Stimulated activated CD4-positive, alpha-beta T cell treated with anti-CD3 and anti-CD28 coated beads, TNF-alpha, amount 100 ng/mL, for 1 hour (primary cell): Measurements from ENCODE around the gene ADH1C.
"Not testable (repeated sequence)": the region's sequence is repeated elsewhere in the genome, so short reads cannot be mapped to it uniquely, and the experiment has no call there.

Source experiments
- DNase-seq, 3 donors: peaks; one replicate each; pipeline ENCODE4 v3.0.0-alpha.2; 2020; ENCODE audit warnings: low read depth in 3 of 3, low spot score in 1 of 3

The ADH1C gene

GRCh38 chr4:99352602-99353537, at the start of gene ADH1C:
Gene ADH1C, minus strand, starts transcription at chr4:99352746. Its CDS starts 71 bp downstream, at chr4:99352675.
- no peak for DNase-seq

- no peak for DNase-seq
Observed at GRCh38 chr4:99400831-99401230, 48.3 kb upstream of the ADH1C start.

- DNase-seq: no peak
Observed at GRCh38 chr4:99399017-99399416, 46.5 kb upstream of the ADH1C start.

GRCh38 chr4:99395595-99396364, 43.2 kb upstream of the ADH1C start:
- no peak for DNase-seq

- no peak for DNase-seq
Observed at GRCh38 chr4:99394896-99395295, 42.4 kb upstream of the ADH1C start.

- no peak for DNase-seq
Observed at GRCh38 chr4:99390055-99390454, 37.5 kb upstream of the ADH1C start.

- no peak for DNase-seq
Observed at GRCh38 chr4:99389606-99390005, 37.1 kb upstream of the ADH1C start.

GRCh38 chr4:99383833-99384392, 31.4 kb upstream of the ADH1C start:
- no peak for DNase-seq

- DNase-seq: no peak
Observed at GRCh38 chr4:99383399-99383798, 30.9 kb upstream of the ADH1C start.

- no peak for DNase-seq
Observed at GRCh38 chr4:99382745-99383360, 30.3 kb upstream of the ADH1C start.

GRCh38 chr4:99381588-99382175, 29.1 kb upstream of the ADH1C start:
- no peak for DNase-seq

GRCh38 chr4:99379571-99379970, 27.0 kb upstream of the ADH1C start:
- DNase-seq: no peak

GRCh38 chr4:99378876-99379275, 26.3 kb upstream of the ADH1C start:
- no peak for DNase-seq

GRCh38 chr4:99377341-99377740, 24.8 kb upstream of the ADH1C start:
- not testable (repeated sequence) for DNase-seq

- not testable (repeated sequence) for DNase-seq
Observed at GRCh38 chr4:99372464-99372863, 19.9 kb upstream of the ADH1C start.

GRCh38 chr4:99367817-99368216, 15.3 kb upstream of the ADH1C start:
- DNase-seq: not testable (repeated sequence)

- DNase-seq: no peak
Observed at GRCh38 chr4:99366491-99366890, 13.9 kb upstream of the ADH1C start.

- DNase-seq: no peak
Observed at GRCh38 chr4:99362768-99363167, 10.2 kb upstream of the ADH1C start.

- no peak for DNase-seq
Observed at GRCh38 chr4:99361899-99362275, 9.3 kb upstream of the ADH1C start.

- DNase-seq: no peak
Observed at GRCh38 chr4:99361268-99361898, 8.8 kb upstream of the ADH1C start.
